Activated CD4-positive, alpha-beta T cell treated with anti-CD3 and anti-CD28 coated beads, Interleukin-2, amount 50 U/mL, for 48 hours (primary cell): Measurements from ENCODE around the gene C1orf146.
"Not testable (repeated sequence)": the region's sequence is repeated elsewhere in the genome, so short reads cannot be mapped to it uniquely, and the experiment has no call there.

Experiments
- DNase-seq, 2 experiments: peaks; one replicate each; pipeline ENCODE4 v3.0.0-alpha.2; 2020

Gene C1orf146

GRCh38 chr1:92276082-92276481 is 58.4 kb downstream of the C1orf146 start:
- DNase-seq = no peak

DNA sequence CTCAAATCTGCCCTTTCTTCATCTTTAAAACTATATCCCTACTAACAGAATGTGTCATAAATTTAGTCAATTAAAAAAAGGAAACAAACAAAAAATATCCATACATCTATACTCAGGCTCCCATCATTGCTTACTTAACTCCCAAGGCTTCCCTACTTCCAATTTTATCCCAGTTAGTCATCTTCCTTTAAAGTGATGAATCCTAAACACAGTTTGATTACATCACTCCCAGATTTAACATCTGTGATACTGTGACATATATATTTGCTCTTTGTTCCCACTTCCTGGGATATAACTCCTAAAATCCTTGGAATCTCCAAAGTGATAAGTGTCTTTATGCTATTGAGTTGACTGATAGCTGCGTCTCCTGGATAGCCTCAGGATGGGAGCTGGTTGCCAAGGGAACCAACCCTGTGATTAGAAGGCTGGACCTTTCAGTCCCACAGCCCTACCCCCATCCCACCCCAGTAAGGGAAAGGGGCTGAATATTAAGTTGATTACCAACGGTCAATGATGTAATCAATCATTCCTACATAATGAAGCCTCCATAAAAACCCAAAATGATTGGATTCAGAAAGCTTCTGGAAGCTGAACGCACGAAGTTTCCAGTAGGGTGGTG is 59.5 kb downstream of the C1orf146 start:
- no peak for DNase-seq

DNA sequence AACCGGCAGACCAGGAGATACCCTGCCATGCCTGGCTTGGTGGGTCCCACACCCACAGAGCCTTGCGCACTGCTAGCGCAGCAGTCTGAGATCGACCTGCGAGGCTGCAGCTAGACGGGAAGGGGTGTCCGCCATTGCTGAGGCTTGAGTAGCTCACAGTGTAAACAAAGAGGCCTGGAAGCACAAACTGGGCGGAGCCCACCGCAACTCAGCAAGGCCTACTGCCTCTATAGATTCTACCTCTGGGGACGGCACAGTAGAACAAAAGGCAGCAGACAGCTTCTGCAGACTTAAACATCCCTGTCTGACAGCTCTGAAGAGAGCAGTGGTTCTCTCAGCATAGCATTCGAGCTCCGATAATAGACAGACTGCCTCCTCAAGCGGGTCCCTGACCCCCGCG is 62.1 kb downstream of the C1orf146 start:
- not testable (repeated sequence) for DNase-seq

- DNase-seq = not testable (repeated sequence)
Observed at GRCh38 chr1:92281411-92281810, 63.7 kb downstream of the C1orf146 start.

DNA sequence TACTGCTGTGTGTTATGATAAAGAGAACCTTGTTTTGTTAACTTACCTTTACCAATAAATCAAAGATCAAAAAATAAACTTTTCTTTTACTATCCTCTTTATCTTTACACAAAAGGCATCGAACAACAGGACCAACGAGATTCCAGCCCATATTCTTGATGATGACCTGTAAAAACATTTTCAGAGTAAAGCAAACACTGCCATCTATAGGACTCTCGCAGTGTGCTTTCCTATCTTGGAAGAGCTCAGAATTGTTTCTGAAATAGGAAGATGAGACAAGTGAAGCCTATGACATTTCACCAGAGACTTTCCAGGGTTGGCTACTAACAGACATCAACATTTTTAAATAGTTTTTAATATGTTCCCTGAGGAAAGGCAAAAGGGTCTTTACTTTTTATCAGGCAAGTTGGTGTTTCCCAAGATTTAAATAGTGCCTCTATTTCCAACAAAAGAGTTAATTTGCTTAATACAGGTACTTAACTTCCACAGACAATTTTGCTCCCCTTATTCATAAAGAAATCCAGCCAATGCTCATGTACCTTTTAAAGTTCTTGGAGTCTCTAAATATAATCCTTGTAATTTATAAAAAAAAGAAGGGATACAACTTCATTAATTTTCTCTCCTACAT is 73.8 kb downstream of the C1orf146 start:
- DNase-seq = no peak
